ENCODE results near the gene PTPRG.

Gene PTPRG

GRCh38 chr3:61593446-61594029 lies 32.2 kb downstream of the PTPRG start:
- no peak for DNase-seq

- no peak for DNase-seq
Observed at GRCh38 chr3:61594144-61594963, 33.0 kb downstream of the PTPRG start.

- DNase-seq = no peak
Observed at GRCh38 chr3:61594964-61595285, 33.6 kb downstream of the PTPRG start.

- DNase-seq = no peak
Observed at GRCh38 chr3:61595288-61595687, 33.9 kb downstream of the PTPRG start.

- no peak for DNase-seq
Observed at GRCh38 chr3:61595826-61596225, 34.5 kb downstream of the PTPRG start.

- DNase-seq = no peak
Observed at GRCh38 chr3:61597906-61598305, 36.5 kb downstream of the PTPRG start.

- DNase-seq = no peak
Observed at GRCh38 chr3:61600195-61600594, 38.8 kb downstream of the PTPRG start.

GRCh38 chr3:61601831-61602230 lies 40.5 kb downstream of the PTPRG start:
- peak; percentile 10 for DNase-seq

GRCh38 chr3:61602466-61602865 lies 41.1 kb downstream of the PTPRG start:
- DNase-seq = no peak

GRCh38 chr3:61605589-61606175 lies 44.3 kb downstream of the PTPRG start:
- DNase-seq = no peak

- no peak for DNase-seq
Observed at GRCh38 chr3:61606196-61606595, 44.8 kb downstream of the PTPRG start.

GRCh38 chr3:61608072-61608471 lies 46.7 kb downstream of the PTPRG start:
- no peak for DNase-seq

GRCh38 chr3:61608711-61609110 lies 47.3 kb downstream of the PTPRG start:
- no peak for DNase-seq

GRCh38 chr3:61610316-61610715 lies 48.9 kb downstream of the PTPRG start:
- DNase-seq = no peak

GRCh38 chr3:61612211-61613194 lies 51.1 kb downstream of the PTPRG start:
- peak; percentile 50 for DNase-seq

- DNase-seq = peak; percentile 9
Observed at GRCh38 chr3:61613666-61614065, 52.3 kb downstream of the PTPRG start.

- DNase-seq = no peak
Observed at GRCh38 chr3:61615643-61616042, 54.3 kb downstream of the PTPRG start.

GRCh38 chr3:61616586-61616985 lies 55.2 kb downstream of the PTPRG start:
- no peak for DNase-seq

- no peak for DNase-seq
Observed at GRCh38 chr3:61617041-61617440, 55.7 kb downstream of the PTPRG start.

GRCh38 chr3:61617651-61618050 lies 56.3 kb downstream of the PTPRG start:
- no peak for DNase-seq

- no peak for DNase-seq
Observed at GRCh38 chr3:61618231-61618630, 56.9 kb downstream of the PTPRG start.

GRCh38 chr3:61618871-61619270 lies 57.5 kb downstream of the PTPRG start:
- DNase-seq = no peak

- DNase-seq = no peak
Observed at GRCh38 chr3:61620073-61620472, 58.7 kb downstream of the PTPRG start.

All from fibroblast of upper back skin (primary cell).